Peyer's patch (tissue), 4 donors: Measurements from ENCODE around the gene EFNB2. TPM values are rescaled to one million over a fixed set of nuclear protein-coding genes. Genes with fewer than 3 reads are reported as not detected.

Experiments
- DNase-seq, 3 donors: peaks; one replicate each; pipeline ENCODE4 v3.0.0-alpha.2; 2017 to 2019
- H3K27ac ChIP-seq, 4 donors: fragments of 200-600 bp; sonication (generic); one replicate each; pipeline ENCODE4 v1.5.1; 2016 to 2019
- H3K27me3 ChIP-seq, 2 donors: fragments of 200-600 bp; sonication (generic); one replicate each; pipeline ENCODE4 v1.5.1; 2019
- H3K36me3 ChIP-seq, 3 donors: fragments of 200-600 bp; sonication (generic); one replicate each; pipeline ENCODE4 v1.5.1; 2016 to 2019
- H3K4me1 ChIP-seq, 4 donors: fragments of 200-600 bp; sonication (generic); one replicate each; pipeline ENCODE4 v1.5.1; 2016 to 2019
- H3K4me3 ChIP-seq, 4 donors: fragments of 200-600 bp; sonication (generic); 1 replicate in 3 of 4; 2 replicates in 1 of 4; pipeline ENCODE4 v1.5.1; 2016 to 2019; ENCODE audit warnings: mild to moderate bottlenecking in 1 of 4
- H3K9me3 ChIP-seq, 4 donors: fragments of 200-600 bp; sonication (generic); one replicate each; pipeline ENCODE4 v1.5.1; 2016 to 2019; ENCODE audit warnings: mild to moderate bottlenecking in 1 of 4
- CTCF ChIP-seq, 6 experiments: fragments of 450-650 bp in 4 of 6; fragments of 200-600 bp in 2 of 6; sonication (generic) in 1 of 6; IDR thresholded peaks; one replicate each; pipeline ENCODE4 v1.5.1; 2017 to 2019; ENCODE audit warnings: antibody characterized with exemption in 6 of 6, mild to moderate bottlenecking in 3 of 6, moderate library complexity in 1 of 6
- POLR2A ChIP-seq, 2 donors: fragments of 450-650 bp; IDR thresholded peaks; one replicate each; pipeline ENCODE4 v1.5.1; 2017; ENCODE audit warnings: antibody characterized with exemption in 2 of 2, mild to moderate bottlenecking in 2 of 2, moderate library complexity in 2 of 2
- total RNA-seq, 4 donors: library from RNA; depleted of rRNA; stranded (reverse); fragments of >200 nt; gene quantifications; one replicate each; pipeline ENCODE4 v1.1.0, GENCODE V29; 2016

EFNB2 gene
- total RNA-seq, 4 donors from 2014 or later = 5.8 to 38.9 (median 30.2) TPM

DNA sequence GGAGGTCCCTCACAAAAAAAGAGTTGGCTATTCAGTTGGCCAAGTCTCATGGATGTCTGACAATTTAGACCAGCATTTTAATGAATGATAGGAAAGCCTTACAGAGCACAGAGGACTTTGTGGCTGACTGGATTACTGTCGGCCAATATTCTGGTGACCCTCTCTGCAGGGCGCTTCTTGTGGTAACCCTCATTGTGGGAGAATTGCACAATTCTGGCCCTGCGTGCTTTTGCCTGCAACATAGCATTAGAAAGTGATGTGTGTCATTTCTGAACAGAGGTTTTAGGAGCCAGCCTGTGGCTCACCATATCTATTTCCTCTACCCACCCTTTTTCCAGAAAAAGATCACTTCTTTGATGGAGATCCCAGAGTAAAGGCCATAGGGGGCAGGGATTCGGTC, 71.4 kb downstream of the EFNB2 start:
- Histone ChIP-seq H3K27ac (no peak overlapping the region), H3K9me3 (no peaks in the 10 kb centered on the region), H3K27me3 (no peaks in the 10 kb centered on the region), H3K4me1 (no peaks in the 10 kb centered on the region), H3K4me3 (no peak overlapping the region), H3K36me3 (no peaks in the 10 kb centered on the region)
- TF ChIP-seq CTCF (IDR thresholded peaks at IDR 0.05) (no peak), POLR2A (IDR thresholded peaks at IDR 0.05) (no peak)
- DNase-seq = no peak

DNA sequence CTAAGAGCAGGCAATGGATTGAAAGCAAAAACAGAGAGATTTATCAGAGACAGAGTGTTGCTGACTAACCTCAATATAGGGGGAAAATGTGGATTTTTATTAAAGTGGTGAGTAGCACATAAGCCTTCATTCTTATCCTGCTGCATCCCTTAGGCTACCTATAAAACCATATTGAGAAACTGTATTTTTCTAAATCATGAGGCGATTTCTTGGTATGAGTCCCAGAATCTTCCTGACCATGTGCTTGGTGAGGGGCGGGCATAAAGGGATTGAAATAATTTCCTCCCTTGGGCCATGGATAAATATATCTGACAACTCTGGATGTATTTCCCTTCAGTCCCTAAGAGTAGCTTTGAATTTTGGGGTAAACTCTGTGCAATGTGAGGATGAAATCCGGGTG, 72.8 kb downstream of the EFNB2 start:
- Histone ChIP-seq H3K4me3 (no peak overlapping the region), H3K9me3 (no peaks in the 10 kb centered on the region), H3K36me3 (no peaks in the 10 kb centered on the region), H3K27ac (no peak overlapping the region), H3K4me1 (no peaks in the 10 kb centered on the region), H3K27me3 (no peaks in the 10 kb centered on the region)
- TF ChIP-seq POLR2A (IDR thresholded peaks at IDR 0.05) (no peak), CTCF (IDR thresholded peaks at IDR 0.05) (no peak)
- DNase-seq = no peak

- H3K27me3 ChIP-seq = no peaks in the 10 kb centered on the region
- H3K36me3 ChIP-seq = no peaks in the 10 kb centered on the region
- TF ChIP-seq POLR2A (IDR thresholded peaks at IDR 0.05) (no peak), CTCF (IDR thresholded peaks at IDR 0.05) (no peak)
- H3K4me1 ChIP-seq = no peaks in the 10 kb centered on the region
- H3K27ac ChIP-seq = no peak overlapping the region
- no peak for DNase-seq
- H3K9me3 ChIP-seq = no peaks in the 10 kb centered on the region
- no peak overlapping the region for H3K4me3 ChIP-seq
Observed at GRCh38 chr13:106455777-106456176, 79.7 kb downstream of the EFNB2 start.

- no peak overlapping the region for H3K4me3 ChIP-seq
- no peaks in the 10 kb centered on the region for H3K9me3 ChIP-seq
- no peak for DNase-seq
- no peaks in the 10 kb centered on the region for H3K27me3 ChIP-seq
- TF ChIP-seq POLR2A (IDR thresholded peaks at IDR 0.05) = no peak
- TF ChIP-seq CTCF (IDR thresholded peaks at IDR 0.05) = no peak
- H3K36me3 ChIP-seq = no peaks in the 10 kb centered on the region
- no peaks in the 10 kb centered on the region for H3K4me1 ChIP-seq
- no peak overlapping the region for H3K27ac ChIP-seq
Observed at GRCh38 chr13:106455190-106455589, 80.3 kb downstream of the EFNB2 start.

GRCh38 chr13:106453101-106453500, 82.4 kb downstream of the EFNB2 start:
- Histone ChIP-seq H3K36me3 (no peaks in the 10 kb centered on the region), H3K4me3 (no peak overlapping the region), H3K27ac (no peak overlapping the region), H3K27me3 (no peaks in the 10 kb centered on the region), H3K9me3 (no peaks in the 10 kb centered on the region), H3K4me1 (no peaks in the 10 kb centered on the region)
- TF ChIP-seq POLR2A (IDR thresholded peaks at IDR 0.05) (no peak), CTCF (IDR thresholded peaks at IDR 0.05) (no peak)
- no peak for DNase-seq

DNA sequence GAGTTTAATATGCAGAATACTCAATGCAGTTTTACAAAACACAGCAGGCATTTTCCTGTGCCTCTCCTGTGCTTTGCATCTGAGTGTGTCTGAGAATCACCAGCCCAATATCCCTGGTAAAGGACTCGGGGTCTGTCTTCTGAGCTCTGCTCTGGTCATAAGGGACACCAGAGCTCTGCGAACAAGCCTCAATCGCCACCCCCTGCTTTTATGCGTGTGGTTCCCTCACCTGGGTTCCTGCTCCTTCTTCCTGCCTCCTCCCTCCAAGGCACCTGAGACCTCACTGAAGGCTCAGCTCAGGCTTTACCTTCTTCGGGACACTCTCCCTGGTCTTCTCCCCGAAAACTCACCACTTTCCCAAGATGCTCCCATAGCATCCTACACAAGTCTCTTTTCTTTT, 84.5 kb downstream of the EFNB2 start:
- Histone ChIP-seq H3K27me3 (no peaks in the 10 kb centered on the region), H3K36me3 (no peaks in the 10 kb centered on the region), H3K4me1 (no peaks in the 10 kb centered on the region), H3K9me3 (no peaks in the 10 kb centered on the region), H3K4me3 (no peak overlapping the region), H3K27ac (no peak overlapping the region)
- TF ChIP-seq POLR2A (IDR thresholded peaks at IDR 0.05) (no peak), CTCF (IDR thresholded peaks at IDR 0.05) (no peak)
- no peak for DNase-seq
